ENCODE results near the gene STK4. TPM values are rescaled to one million over a fixed set of nuclear protein-coding genes. Genes with fewer than 3 reads are reported as not detected.

The STK4 gene
- total RNA-seq, 1 donor from 2014 or later = 245 TPM

DNA sequence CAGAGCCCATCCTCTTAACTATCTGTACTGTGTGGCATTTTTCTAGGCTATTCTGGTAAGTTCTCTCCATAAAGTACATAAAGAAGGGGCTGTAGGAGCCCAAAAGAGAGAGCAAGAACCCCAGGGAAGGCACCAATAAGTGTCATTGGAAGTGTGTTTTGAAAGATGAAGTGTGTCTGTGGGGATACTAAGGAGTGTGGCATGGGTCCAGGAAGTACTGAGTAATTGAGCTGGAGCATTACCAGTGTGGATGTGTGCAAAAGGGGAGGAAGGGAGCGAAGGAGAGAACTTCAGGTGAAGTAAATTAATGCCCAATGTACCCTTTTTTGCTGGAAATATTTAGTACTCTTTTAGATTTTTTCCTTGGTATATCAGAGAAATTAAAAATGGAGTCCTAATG, 70.7 kb downstream of the STK4 start:
- Mint-ChIP-seq H3K4me1 (peaks cover 62% of the 10 kb centered on the region), H3K4me3 (no peak overlapping the region), H3K36me3 (ENCODE audit: low read depth) (peaks cover 74% of the 10 kb centered on the region), H3K27me3 (no peaks in the 10 kb centered on the region), H3K9me3 (peaks cover 4% of the 10 kb centered on the region), H3K27ac (peak overlapping the region; percentile 37)
- ChIA-PET CTCF (interaction anchor here (1.8 kb wide), 1 partner anchor 26 kb away, joined by 4 read pairs; no protein-coding TSS in a partner anchor), POLR2A (interaction anchor here (0.7 kb wide), 1 partner anchor 67 kb away, joined by 3 read pairs; no protein-coding TSS in a partner anchor)
- TF ChIP-seq, protein P1, sequence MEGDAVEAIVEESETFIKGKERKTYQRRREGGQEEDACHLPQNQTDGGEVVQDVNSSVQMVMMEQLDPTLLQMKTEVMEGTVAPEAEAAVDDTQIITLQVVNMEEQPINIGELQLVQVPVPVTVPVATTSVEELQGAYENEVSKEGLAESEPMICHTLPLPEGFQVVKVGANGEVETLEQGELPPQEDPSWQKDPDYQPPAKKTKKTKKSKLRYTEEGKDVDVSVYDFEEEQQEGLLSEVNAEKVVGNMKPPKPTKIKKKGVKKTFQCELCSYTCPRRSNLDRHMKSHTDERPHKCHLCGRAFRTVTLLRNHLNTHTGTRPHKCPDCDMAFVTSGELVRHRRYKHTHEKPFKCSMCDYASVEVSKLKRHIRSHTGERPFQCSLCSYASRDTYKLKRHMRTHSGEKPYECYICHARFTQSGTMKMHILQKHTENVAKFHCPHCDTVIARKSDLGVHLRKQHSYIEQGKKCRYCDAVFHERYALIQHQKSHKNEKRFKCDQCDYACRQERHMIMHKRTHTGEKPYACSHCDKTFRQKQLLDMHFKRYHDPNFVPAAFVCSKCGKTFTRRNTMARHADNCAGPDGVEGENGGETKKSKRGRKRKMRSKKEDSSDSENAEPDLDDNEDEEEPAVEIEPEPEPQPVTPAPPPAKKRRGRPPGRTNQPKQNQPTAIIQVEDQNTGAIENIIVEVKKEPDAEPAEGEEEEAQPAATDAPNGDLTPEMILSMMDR (IDR thresholded peaks at IDR 0.05) = no peak
- DNase-seq (no peak), ATAC-seq (ENCODE audit: low read depth) (no peak)
- intact Hi-C loops (cut with micrococcal nuclease) = loop anchor here (5.0 kb wide), 1 partner anchor 40 kb away; no protein-coding TSS in a partner anchor

DNA sequence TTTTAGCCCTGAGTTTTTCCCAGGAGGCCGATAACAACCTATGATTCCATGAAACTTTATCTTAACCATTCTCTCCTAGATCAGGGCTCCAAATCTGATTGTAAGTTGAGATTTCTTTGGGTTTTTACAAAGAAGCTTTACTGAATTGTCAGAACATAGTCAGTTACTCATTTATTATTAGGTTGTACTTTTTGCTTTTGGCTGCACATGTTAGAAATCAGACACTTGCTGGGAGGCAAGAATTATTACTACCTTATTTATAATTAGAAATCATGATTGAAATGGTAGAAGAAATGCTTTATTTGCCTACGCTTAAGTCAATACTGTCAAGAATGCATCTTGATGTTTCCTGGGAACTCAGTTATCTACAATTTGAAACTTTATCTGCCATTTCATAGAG, 71.3 kb downstream of the STK4 start:
- H3K4me3 Mint-ChIP-seq = no peak overlapping the region
- ATAC-seq (ENCODE audit: low read depth) = no peak
- peaks cover 61% of the 10 kb centered on the region for H3K4me1 Mint-ChIP-seq
- ChIA-PET CTCF (interaction anchor here (1.8 to 2.2 kb wide), 2 partner anchors 27 to 58 kb away, joined by 4 to 8 read pairs; no protein-coding TSS in a partner anchor), POLR2A (no interaction called here)
- peaks cover 2% of the 10 kb centered on the region for H3K9me3 Mint-ChIP-seq
- H3K27ac Mint-ChIP-seq = no peak overlapping the region
- no peak for DNase-seq
- intact Hi-C loops (cut with micrococcal nuclease) = loop anchor here (5.0 kb wide), 1 partner anchor 40 kb away; no protein-coding TSS in a partner anchor
- TF ChIP-seq, protein P1 (IDR thresholded peaks at IDR 0.05) = no peak
- no peaks in the 10 kb centered on the region for H3K27me3 Mint-ChIP-seq
- H3K36me3 Mint-ChIP-seq (ENCODE audit: low read depth) = peaks cover 74% of the 10 kb centered on the region

DNA sequence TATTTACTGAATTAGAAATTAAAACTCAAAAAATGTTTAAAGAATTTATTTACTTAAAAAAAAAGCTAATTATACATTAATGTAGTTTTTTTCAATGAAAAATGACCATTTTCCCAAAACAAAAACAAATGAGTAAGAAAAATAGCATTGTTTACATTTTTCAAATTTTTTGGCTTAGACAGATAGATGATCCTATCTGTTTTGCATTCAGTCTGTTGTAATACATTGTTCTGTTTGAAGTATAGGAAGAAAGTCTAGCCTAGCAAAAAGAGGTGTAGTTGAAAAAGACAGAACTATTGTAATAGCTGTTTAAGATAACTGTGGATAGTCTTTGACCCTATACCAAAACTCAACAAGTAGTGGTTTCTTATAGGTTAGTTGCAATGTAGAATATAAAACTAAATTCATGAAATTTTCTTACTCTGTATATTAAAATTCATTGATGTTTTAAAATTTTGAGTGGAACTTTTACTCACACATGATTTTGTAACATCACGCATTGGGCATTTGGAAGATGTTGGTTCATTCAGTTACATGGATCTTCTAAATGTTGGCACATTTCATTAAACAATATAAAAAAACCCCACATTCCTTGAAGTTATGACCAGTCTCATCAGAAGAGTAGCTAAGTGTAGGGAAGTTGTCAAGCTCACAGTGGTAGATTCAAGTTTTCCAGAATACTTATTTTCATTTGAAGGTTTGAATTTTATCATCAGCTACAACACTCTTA, 72.6 kb downstream of the STK4 start:
- Mint-ChIP-seq H3K4me3 (no peak overlapping the region), H3K36me3 (ENCODE audit: low read depth) (peaks cover 74% of the 10 kb centered on the region), H3K4me1 (peaks cover 60% of the 10 kb centered on the region), H3K27ac (peak overlapping the region; percentile 50), H3K9me3 (no peaks in the 10 kb centered on the region), H3K27me3 (no peaks in the 10 kb centered on the region)
- TF ChIP-seq, protein P1 (IDR thresholded peaks at IDR 0.05) = no peak
- intact Hi-C loops (cut with micrococcal nuclease) = loop anchor here (5.0 kb wide), 1 partner anchor 42 kb away; no protein-coding TSS in a partner anchor
- CTCF ChIA-PET = interaction anchor here (1.4 to 2.2 kb wide), 4 partner anchors 11 to 57 kb away, joined by 3 to 8 read pairs (median 4); no protein-coding TSS in a partner anchor
- POLR2A ChIA-PET = interaction anchor here (0.6 kb wide), 1 partner anchor 10 kb away, joined by 4 read pairs; no protein-coding TSS in a partner anchor
- DNase-seq (no peak), ATAC-seq (ENCODE audit: low read depth) (no peak)

DNA sequence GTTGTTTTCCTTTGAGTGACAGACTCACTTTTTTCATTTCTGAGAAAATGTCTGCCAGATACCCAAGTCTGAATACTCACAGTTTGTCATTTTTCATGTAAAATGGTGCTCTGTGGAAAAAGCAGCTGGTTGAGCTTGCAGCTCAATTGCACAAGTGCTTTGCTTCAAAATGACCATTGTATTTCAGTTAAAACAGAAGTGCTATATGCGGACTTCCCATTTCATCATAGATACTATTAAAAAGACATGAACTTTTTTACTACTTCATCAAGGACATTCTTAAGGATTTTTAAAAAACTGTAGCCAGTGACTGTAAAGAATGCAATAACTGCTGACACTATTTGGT, 73.1 kb downstream of the STK4 start:
- POLR2A ChIA-PET = no interaction called here
- H3K4me1 Mint-ChIP-seq = peaks cover 62% of the 10 kb centered on the region

More for the DNA sequence above, 73.1 kb downstream of the STK4 start:
- CTCF ChIA-PET = interaction anchor here (1.4 to 2.2 kb wide), 3 partner anchors 11 to 57 kb away, joined by 3 to 8 read pairs (median 4); no protein-coding TSS in a partner anchor
- Mint-ChIP-seq H3K27me3 (no peaks in the 10 kb centered on the region), H3K9me3 (no peaks in the 10 kb centered on the region), H3K27ac (no peak overlapping the region), H3K36me3 (ENCODE audit: low read depth) (peaks cover 78% of the 10 kb centered on the region), H3K4me3 (no peak overlapping the region)
- DNase-seq (no peak), ATAC-seq (ENCODE audit: low read depth) (no peak)
- TF ChIP-seq, protein P1 (IDR thresholded peaks at IDR 0.05) = no peak
- intact Hi-C loops (cut with micrococcal nuclease) = loop anchor here (5.0 kb wide), 1 partner anchor 42 kb away; no protein-coding TSS in a partner anchor

Measured in activated B cell treated with CpG ODN at 0.5 μM for 24 hours (primary cell).